Measurements from ENCODE around the gene VWA8.

VWA8 gene

GRCh38 chr13:41627425-41627824, 333.5 kb downstream of the VWA8 start:
- TF ChIP-seq EZH2phosphoT487 (IDR thresholded peaks at IDR 0.05; ENCODE audit: low read length) = no peak
- no peak for TF ChIP-seq EZH2 (optimal IDR thresholded peaks at IDR 0.05; ENCODE audit: low read depth, low read length)
- TF ChIP-seq CTCF (IDR thresholded peaks at IDR 0.05; ENCODE audit: low read length) = no peak
- DNase-seq = no peak
- Histone ChIP-seq H2AFZ (ENCODE audit: low read length) (no peak overlapping the region), H3K4me2 (ENCODE audit: low read depth, low read length) (no peak overlapping the region), H3K27me3 (replicated peaks; ENCODE audit: insufficient read depth, low read length) (no peaks in the 10 kb centered on the region), H3K27ac (ENCODE audit: low read length) (no peak overlapping the region), H4K20me1 (ENCODE audit: insufficient read depth, low read length) (no peaks in the 10 kb centered on the region), H3K4me1 (ENCODE audit: low read length) (no peaks in the 10 kb centered on the region), H3K79me2 (ENCODE audit: low read length) (no peaks in the 10 kb centered on the region), H3F3A (ENCODE audit: insufficient read depth, low read length) (no peaks in the 10 kb centered on the region), H3K9me2 (replicated peaks; ENCODE audit: insufficient read depth, low read length) (no peaks in the 10 kb centered on the region), H3K4me3 (ENCODE audit: low read length) (no peak overlapping the region), H3K36me3 (replicated peaks; ENCODE audit: insufficient read depth, low read length) (no peaks in the 10 kb centered on the region), H3K9me3 (replicated peaks; ENCODE audit: insufficient read depth, low read length) (no peaks in the 10 kb centered on the region), H3K9ac (ENCODE audit: low read length) (no peak overlapping the region)

- Histone ChIP-seq H2AFZ (ENCODE audit: low read length) (no peak overlapping the region), H3K9ac (ENCODE audit: low read length) (no peak overlapping the region), H3K9me3 (replicated peaks; ENCODE audit: insufficient read depth, low read length) (no peaks in the 10 kb centered on the region), H3K36me3 (replicated peaks; ENCODE audit: insufficient read depth, low read length) (no peaks in the 10 kb centered on the region), H3K27ac (ENCODE audit: low read length) (no peak overlapping the region), H3K4me2 (ENCODE audit: low read depth, low read length) (no peak overlapping the region), H3F3A (ENCODE audit: insufficient read depth, low read length) (no peaks in the 10 kb centered on the region), H4K20me1 (ENCODE audit: insufficient read depth, low read length) (no peaks in the 10 kb centered on the region), H3K9me2 (replicated peaks; ENCODE audit: insufficient read depth, low read length) (no peaks in the 10 kb centered on the region), H3K4me1 (ENCODE audit: low read length) (no peaks in the 10 kb centered on the region), H3K27me3 (replicated peaks; ENCODE audit: insufficient read depth, low read length) (no peaks in the 10 kb centered on the region), H3K4me3 (ENCODE audit: low read length) (no peak overlapping the region), H3K79me2 (ENCODE audit: low read length) (no peaks in the 10 kb centered on the region)
- DNase-seq = no peak
- no peak for TF ChIP-seq CTCF (IDR thresholded peaks at IDR 0.05; ENCODE audit: low read length)
- no peak for TF ChIP-seq EZH2 (optimal IDR thresholded peaks at IDR 0.05; ENCODE audit: low read depth, low read length)
- TF ChIP-seq EZH2phosphoT487 (IDR thresholded peaks at IDR 0.05; ENCODE audit: low read length) = no peak
These were observed 336.9 kb downstream of the VWA8 start for GRCh38 chr13:41624041-41624440.

- Histone ChIP-seq H3K27ac (ENCODE audit: low read length) (no peak overlapping the region), H3K4me1 (ENCODE audit: low read length) (no peaks in the 10 kb centered on the region), H3F3A (ENCODE audit: insufficient read depth, low read length) (no peaks in the 10 kb centered on the region), H3K27me3 (replicated peaks; ENCODE audit: insufficient read depth, low read length) (no peaks in the 10 kb centered on the region), H3K9me2 (replicated peaks; ENCODE audit: insufficient read depth, low read length) (no peaks in the 10 kb centered on the region), H3K4me3 (ENCODE audit: low read length) (no peak overlapping the region), H2AFZ (ENCODE audit: low read length) (no peak overlapping the region), H3K9ac (ENCODE audit: low read length) (no peak overlapping the region), H3K9me3 (replicated peaks; ENCODE audit: insufficient read depth, low read length) (no peaks in the 10 kb centered on the region), H3K4me2 (ENCODE audit: low read depth, low read length) (no peak overlapping the region), H3K79me2 (ENCODE audit: low read length) (no peaks in the 10 kb centered on the region), H4K20me1 (ENCODE audit: insufficient read depth, low read length) (no peaks in the 10 kb centered on the region), H3K36me3 (replicated peaks; ENCODE audit: insufficient read depth, low read length) (no peaks in the 10 kb centered on the region)
- DNase-seq = no peak
- TF ChIP-seq EZH2 (optimal IDR thresholded peaks at IDR 0.05; ENCODE audit: low read depth, low read length) = no peak
- no peak for TF ChIP-seq EZH2phosphoT487 (IDR thresholded peaks at IDR 0.05; ENCODE audit: low read length)
- no peak for TF ChIP-seq CTCF (IDR thresholded peaks at IDR 0.05; ENCODE audit: low read length)
These were observed 338.2 kb downstream of the VWA8 start for GRCh38 chr13:41622432-41623429.
